CD4-positive, alpha-beta T cell treated with Interleukin-1 beta for 1 hour (primary cell): ENCODE data around the gene GALNT17.

ENCODE experiments used
- DNase-seq, 2 donors: peaks; one replicate each; pipeline ENCODE4 v3.0.0-alpha.2; 2020 to 2022

Gene GALNT17

GRCh38 chr7:71403202-71403946 lies 271.4 kb downstream of the GALNT17 start:
- no peak for DNase-seq

GRCh38 chr7:71404726-71405345 lies 272.9 kb downstream of the GALNT17 start:
- DNase-seq: no peak

DNA sequence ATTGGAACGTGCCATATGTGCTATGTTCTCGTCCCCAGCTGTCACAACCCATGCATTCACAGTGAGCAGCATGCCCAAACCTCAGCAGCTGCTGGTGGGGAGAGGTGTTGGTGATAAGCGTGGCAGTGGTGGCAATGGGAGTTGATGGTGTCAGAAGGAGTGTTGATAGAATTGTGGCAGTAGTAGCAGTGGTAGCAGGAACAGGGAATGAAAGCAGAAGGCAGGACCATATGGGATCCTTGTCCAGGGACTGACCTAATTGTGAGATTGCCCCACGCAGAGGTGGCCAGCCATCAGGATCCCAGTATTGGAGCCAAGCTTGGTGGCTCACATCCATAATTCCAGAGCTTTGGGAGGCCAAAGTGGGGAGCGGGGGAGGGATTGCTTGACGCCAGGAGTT lies 276.3 kb downstream of the GALNT17 start:
- no peak for DNase-seq

- DNase-seq: no peak
Measured at GRCh38 chr7:71409550-71410157, 277.7 kb downstream of the GALNT17 start.

- no peak for DNase-seq
Measured at GRCh38 chr7:71411475-71411874, 279.5 kb downstream of the GALNT17 start.

- no peak for DNase-seq
Measured at GRCh38 chr7:71414490-71414889, 282.5 kb downstream of the GALNT17 start.

DNA sequence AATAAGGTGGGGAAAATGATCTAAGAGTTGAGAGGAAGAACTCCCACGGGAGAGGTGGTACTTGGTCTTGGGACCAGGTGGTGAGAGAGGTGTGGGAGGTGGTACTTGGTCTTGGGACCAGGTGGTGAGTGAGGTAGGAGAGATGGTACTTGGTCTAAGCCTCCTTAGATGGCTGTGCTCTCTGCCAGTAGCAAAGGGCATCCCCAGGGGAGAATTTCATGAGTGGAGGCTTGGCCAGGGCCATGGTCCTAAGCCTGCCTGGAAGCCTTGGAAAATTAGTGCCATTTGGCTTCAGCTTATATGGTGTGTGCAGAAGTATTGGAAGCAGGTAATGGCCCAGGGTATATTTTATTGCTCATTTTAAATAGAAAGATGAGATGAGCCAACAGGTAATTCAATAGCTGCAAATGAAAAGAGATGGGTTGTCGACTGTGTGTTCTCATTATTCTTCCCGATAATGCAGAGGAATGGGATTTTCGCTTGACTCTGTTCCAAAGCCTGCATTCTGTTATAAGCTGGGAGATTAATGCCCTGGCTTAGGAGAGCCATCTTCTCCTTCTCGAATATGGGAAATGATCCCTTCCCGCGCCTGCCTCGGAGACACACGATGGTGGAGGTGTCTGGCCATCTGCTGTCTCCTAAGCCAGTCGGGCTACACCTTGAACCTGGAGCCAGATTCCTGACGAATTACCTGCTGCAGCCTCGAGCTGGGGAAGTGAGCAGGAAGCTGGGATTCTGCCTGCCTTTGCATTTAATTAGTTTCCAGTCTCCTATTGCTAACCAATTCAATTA lies 287.8 kb downstream of the GALNT17 start:
- DNase-seq: no peak

DNA sequence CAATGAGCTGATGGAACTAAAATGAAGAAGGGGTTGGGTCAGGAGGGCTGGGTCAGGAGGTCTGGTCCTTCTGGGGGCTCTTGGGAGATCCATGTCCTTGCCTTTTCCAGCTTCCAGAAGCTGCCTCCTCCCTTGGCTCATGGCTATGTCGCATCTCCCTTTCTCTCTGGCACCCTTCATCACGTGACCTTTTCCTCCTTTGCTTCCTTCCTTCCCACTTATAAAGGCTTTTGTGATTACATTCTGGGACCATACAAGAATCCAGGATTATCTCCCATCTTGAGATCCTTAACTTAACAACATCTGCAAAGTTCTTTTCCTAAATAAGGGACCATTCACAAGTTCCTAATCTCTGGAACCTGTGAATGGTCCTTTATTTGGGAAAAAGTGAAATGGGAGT lies 290.2 kb downstream of the GALNT17 start:
- DNase-seq: no peak

DNA sequence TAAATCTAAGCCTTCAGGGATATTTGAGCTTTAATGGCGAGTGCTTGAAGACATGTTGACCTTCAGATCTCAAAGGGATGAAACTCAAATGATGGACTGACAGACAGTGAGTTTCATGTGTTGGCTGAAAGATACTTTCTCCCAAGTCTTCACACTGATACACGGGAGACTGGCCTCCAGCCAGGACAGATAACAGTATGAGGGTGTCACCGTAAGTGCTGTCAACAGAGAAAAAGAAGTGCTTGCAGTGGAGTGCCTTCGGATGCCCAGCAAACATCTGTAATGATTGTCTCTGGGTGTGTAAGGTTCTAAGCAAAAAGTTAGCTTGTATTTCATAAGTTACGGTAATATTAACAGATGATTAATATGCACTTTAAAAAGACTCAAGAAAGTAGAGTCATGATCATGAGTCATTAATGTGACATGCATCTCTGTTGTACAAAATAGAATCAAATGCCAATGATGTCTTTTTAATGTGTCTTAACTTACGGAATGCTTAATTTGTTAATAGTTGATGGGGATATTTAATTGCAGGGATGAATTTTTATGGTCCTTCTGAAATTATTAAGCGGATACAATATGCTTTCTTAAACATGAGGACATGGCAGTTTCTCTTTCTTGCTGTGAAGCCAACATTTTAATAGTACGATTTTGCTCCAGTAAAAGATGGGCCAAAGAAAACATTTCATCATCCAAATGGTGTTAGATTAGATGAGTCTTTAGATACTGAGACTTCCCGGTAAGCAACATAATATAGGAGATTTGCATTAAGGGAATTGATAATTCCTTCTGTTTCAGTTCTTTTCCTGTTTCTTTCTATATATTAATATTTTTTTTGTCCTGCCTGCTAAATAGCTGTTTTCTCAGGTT lies 292.5 kb downstream of the GALNT17 start:
- no peak for DNase-seq

DNA sequence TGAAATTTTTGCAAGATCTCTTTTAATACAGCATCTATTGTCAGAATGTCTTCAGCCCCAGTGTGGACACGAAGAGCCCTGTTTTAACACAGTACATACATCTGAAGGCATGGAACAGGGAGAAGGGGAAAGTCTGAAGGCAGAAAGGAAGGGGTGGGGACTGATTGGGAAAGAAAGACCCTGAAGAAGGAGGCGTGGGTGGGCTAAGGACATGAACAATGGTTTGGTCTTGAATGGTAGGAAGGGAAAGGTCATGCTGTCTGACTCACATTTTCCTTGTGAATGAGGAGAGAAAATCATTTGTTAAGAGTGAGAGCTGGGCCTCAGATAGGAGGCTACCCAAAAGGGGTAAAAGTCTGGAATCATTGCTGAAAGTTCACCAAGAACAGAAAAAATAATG lies 297.1 kb downstream of the GALNT17 start:
- no peak for DNase-seq

- DNase-seq: no peak
Measured at GRCh38 chr7:71430246-71430645, 298.3 kb downstream of the GALNT17 start.

GRCh38 chr7:71439321-71439720 lies 307.4 kb downstream of the GALNT17 start:
- no peak for DNase-seq

GRCh38 chr7:71442492-71443190 lies 310.7 kb downstream of the GALNT17 start:
- no peak for DNase-seq

- no peak for DNase-seq
Measured at GRCh38 chr7:71443191-71443530, 311.2 kb downstream of the GALNT17 start.

DNA sequence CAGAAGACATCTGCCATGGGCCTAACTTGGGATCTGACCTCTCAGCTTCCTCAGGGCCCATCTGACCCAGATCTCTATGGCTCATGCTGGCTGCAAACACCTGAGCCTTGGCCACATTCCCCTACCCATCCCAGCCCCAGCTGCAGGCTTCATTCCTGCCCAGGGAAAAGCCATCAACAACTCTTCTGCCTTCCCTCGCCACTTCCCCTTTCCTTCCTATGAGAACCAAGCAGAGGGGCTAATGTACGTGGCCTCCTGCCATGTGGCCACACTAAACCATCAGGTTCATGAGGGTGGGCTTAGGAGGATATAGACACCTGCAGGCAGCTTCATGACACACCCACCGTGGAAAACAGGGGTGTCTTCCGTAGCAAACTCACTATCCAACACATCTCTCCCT lies 312.2 kb downstream of the GALNT17 start:
- DNase-seq: no peak

DNA sequence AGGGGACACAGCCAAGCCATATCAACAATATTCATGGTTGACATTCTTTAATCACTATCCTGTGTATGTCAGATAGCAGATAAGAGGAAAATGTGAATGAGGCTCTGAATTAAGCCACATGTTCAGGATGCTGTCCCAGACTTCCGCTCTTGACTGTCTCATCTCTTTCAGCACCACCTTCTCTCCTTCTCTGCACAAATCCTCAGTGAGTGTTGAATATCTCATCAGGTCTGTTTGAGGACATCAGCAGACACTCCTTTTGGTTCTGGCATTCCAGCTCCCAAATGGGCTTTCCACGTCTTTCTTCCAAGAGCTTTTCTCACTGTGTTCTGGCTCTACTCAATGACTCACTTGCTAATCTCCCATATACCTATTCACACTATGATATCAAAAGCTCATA lies 321.7 kb downstream of the GALNT17 start:
- DNase-seq: no peak

DNA sequence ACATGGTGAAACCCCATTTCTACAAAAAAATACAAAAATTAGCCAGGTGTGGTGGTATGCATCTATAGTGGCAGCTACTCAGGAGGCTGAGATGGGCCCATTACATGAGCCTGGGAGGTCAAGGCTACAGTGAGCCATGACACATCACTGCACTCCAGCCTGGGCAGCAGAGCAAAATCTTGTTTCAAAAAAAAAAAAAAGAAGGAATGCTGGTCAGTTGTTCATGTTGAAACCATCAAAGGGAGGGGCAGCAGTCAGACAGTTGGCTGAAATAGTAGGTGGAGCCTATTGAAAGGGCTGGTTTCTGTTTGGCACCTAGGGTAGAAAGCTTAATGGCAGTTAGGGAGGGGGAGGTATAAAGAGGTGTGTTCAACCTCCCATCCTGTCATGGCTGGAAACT lies 323.0 kb downstream of the GALNT17 start:
- DNase-seq: no peak

- no peak for DNase-seq
Measured at GRCh38 chr7:71457021-71457420, 325.1 kb downstream of the GALNT17 start.

DNA sequence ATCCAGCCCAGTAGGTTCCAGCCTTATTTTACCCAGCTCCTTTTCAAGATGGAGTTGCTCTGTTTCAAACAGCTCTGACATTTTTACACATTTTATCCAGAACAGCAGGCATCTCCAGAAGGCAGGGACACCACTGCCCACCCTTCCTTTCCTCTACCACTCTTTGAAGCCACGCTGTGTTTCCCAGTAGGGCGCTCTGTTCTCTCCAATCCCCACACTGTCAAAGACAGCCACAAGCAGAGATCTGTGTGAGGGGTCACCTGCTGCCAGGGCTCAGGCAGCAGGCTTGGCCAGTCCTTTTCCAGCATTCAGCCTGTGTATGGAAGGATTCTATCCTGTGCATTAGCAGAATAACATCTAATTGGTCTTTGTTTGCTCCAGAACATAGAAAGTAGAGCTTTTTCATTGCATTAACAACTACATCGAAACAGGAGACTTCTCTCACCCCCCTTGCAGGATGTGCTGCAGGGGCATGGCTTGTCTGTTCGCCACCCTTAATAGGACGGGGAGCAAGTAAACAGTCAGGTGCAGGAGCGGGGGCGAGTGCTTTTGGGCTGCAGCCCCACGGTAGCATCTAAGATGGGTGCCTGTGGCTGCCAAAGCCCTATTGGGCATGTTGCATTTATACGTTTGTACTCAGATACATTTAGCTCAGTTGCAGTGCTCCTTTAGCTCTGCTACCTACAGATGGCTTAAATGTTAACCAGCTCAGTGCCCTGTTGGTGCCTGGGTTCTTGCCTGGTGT lies 326.1 kb downstream of the GALNT17 start:
- DNase-seq: no peak

GRCh38 chr7:71459132-71459531 lies 327.2 kb downstream of the GALNT17 start:
- DNase-seq: no peak

DNA sequence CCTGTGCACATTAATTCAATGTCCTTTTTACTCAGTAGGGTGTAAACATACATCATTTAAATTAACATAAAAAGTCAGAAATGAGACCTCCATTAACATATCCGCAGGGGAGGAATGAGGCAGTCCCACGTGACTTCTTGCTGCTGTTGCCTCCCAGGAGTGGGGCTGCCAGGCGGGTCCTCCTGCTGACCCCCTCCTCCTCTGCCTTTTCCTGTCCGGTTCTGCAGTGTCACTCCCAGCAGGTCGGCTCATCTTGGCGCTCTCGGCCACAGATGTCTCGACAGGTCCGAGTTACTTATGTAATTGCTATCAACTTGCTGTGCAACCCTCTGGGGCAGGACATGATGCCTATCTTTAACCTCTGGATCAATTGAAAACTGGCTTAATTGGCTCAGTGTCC lies 329.6 kb downstream of the GALNT17 start:
- no peak for DNase-seq
